NOMO-1 treated with DMSO at 0.1 percent for 48 hours (cell line): Measurements from ENCODE around the gene HS6ST2.

ENCODE experiments used
- DNase-seq: peaks from one replicate; lab custom pipeline; 2025; ENCODE audit not compliant: unreplicated experiment; lab: John Stamatoyannopoulos, UW

HS6ST2 gene

DNA sequence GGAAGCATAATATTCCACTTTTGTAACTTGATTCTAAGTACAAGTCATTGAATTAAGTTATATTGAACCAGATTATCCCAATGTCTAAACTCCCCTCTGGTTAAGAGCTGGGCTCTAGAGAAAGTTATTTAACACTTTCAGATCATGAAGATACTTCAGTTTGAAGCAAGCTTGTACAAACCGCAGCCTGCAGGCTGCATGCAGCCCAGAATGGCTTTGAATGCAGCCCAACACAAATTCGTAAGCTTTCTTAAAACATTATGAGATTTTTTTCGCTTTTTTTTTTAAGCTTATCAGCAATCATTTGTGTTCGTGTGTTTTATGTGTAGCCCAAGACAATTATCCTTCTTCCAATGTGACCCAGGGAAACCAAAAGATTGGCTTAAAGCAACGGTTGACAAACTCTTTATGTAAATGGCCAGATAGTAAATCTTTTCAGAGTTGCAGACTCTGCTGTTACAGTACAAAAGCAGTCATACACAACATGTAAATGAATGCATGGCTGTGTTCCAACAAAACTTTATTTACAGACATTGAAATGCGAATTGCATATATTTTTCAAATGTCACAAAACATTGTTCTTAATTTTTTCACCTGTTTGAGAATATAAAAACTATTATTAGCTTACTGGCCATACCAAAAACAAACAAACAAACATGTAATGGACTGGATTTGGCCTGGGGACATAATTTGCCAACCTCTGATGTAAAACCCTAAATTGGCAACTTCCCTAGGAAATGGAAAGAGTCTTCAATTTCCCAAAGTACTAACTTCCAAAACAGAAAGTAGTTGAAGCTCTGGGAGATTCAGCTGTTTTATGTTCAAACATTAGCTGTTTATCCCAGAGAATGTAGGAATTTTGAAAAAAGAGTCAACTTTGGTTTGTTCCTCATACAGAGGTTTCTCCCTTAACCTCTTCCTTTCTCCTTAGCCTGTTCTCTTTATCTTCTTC, 268.5 kb downstream of the HS6ST2 start:
- DNase-seq, result no peak

DNA sequence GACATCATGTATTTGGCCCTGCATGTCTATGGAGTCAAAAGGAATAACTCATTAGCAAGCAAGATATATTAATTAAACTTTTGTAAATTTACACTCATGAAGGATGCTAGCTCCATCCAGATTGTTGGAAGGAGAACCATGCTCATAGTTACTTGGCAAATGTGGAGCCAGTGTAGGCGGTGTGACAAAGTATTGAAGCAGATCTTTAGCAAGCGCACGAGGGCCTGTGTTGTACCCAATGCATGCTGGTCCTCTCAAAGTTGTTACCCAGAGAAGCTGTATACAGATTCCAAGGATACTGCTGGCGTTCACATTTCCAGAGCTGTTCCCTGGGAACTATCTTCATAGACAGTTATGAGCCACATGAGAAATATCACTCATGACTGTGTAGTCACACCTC, 273.2 kb downstream of the HS6ST2 start:
- DNase-seq, result no peak

DNA sequence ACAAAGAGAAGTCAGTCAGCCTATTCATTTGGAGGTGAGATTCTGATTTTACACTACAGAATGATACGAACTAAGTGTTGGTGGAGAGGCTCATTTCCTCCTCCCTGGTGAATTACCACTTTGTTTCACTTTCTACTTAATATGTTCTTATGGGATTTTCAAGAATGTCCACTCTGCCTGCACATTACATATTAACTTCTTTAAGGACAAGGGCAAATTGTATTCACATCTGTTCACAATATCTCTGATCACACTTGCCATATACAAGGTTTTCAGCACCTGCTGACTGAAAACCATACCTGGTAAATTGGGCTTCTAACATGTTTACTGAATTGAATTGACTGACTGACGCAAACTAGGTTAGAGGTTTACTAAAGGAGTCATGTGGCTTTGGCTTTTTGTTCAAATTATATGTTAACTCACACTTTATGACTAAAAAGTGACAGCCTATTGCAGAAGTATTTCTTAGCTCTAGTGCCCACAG, 281.2 kb downstream of the HS6ST2 start:
- DNase-seq, result no peak

DNA sequence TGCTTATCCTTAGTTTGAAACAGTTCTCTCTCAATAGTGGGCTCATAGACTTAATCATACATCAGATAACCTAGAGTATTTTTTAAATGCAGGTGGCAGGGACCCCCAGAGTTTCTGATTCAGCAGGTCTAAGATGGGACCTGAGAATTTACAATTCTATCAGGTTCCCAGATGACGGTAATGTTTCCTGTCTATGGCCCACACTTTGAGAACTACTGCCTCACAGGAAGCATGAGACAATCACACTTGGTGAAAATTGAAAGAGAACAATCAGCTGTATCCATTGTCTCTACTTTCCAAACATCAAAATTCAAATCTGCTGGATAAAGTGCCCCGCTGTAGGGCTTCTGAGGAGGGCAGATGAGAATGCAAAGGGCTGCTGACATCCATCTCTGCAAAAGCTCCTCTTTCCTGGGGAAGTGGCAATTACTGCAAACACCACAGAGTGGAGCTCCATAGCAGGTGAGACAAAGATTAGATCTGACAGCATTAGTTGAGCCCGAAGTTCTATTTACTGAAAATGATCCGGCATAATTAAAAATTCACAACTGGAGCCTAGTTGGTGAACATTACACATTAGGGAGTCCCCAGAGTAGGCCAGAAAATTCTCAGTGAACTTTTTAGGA, 281.8 kb downstream of the HS6ST2 start:
- DNase-seq, result no peak

DNA sequence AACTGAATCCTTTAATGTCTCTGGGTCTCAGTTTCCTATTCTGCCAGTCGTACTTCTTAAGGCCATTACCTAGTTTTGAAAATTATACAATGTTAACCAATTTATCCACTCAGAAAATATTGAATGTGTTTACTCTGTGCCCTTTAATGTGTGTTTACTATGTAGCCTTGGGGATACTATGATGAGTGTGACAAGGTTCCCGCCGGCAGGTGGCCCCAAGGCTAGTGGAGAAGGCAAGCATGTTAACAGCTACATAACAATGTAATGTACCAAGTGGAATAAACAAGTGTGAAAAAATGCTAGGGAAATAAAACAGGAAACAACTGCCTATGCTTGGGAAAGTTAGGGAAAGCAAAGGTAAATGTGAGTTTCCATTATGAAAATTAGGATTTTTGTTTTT, 282.3 kb downstream of the HS6ST2 start:
- no peak for DNase-seq

DNA sequence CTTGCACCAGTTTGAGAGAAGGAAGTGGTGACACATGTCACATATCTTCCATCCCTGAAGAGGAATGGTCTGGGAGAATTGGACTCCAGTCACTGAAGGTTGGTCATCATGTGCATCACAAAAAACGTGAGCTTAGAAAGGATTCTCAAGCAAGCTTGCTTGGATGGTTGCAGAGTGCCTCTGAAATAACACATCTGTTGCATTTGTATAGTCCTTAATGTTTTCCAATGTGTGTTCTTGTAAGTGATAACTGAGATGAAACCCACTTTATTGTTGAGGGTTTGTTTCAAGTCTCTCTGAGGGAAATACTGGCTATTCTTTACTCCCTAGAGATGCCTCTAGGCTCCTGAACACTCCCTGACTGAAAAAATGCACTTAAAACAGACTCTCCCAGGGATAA, 285.1 kb downstream of the HS6ST2 start:
- DNase-seq, result no peak

DNA sequence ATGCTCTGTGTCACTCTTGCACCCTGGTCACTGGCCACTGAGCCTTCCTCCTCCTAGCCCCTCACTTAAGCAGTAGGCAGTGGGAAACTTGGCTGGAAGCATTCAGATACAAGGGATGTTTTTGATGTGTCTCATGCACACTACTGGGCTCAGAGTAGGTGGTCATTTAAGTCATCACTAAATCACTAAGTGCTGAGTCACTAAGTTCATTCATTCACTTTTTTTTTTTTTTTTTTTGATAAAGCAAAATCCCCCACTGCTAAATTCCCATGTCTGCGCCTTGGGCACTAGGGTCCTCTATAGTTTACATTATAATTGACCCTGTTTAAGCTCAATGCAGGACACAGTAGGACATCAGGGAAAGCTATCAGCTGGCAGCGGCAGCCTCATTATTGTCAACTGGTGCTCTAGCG, 287.2 kb downstream of the HS6ST2 start:
- DNase-seq, result no peak

DNA sequence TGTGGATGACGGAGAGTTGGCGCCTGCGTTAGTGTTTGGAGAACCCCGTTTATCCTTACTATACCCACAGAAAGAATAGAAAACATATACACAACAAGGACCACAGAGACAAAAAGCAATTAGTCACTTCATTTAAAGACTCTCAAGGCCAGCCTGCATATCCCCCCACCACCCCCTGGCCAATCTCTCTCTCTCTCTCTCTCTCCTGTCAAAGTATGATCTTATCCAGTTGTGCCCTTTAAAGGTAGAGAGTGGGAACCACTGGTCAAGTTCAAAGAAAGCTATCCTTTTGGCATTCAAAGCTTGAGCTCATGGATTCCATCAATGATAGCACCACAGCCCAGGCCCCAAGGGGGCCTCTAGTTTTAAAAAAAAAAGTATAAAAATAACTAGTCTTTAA, 289.3 kb downstream of the HS6ST2 start:
- DNase-seq, result no peak

DNA sequence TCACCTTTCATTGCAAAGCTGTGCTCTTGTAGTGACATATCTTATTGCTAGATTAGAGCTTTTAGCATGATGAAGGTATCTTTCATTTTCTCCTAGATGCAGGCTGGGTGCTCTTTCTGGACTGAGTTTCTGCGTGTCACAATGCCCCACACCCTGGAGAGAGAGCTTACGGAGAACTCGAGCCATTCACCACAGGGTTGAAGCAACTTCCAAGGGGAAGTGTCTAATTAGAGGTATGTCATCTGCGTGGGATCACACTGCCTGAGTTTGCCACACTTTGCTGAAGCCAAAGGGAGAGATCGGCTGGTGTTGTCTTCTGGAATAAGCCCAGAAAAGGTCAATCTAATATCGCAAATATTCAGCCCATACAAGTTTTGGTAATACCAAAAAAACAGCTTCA, 290.3 kb downstream of the HS6ST2 start:
- DNase-seq, result no peak

DNA sequence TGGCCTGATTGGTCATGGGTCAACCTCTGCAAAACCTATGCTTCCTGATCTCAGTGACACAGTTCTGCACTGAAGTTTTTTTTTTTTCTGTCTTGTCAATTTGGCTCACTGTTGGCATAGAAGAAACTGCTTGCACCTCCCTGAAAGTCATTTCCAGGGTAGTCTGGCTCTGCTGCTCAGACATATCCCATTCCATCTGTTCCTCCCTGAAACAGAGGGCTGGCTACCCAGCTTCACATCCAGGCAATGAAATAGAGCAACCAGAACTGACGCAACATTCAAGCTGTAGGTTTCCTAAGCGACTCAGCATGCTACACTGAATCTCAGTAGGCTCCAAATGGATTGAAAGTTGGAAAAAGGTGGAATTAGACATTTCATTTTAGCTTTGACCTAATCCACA, 292.8 kb downstream of the HS6ST2 start:
- no peak for DNase-seq

DNA sequence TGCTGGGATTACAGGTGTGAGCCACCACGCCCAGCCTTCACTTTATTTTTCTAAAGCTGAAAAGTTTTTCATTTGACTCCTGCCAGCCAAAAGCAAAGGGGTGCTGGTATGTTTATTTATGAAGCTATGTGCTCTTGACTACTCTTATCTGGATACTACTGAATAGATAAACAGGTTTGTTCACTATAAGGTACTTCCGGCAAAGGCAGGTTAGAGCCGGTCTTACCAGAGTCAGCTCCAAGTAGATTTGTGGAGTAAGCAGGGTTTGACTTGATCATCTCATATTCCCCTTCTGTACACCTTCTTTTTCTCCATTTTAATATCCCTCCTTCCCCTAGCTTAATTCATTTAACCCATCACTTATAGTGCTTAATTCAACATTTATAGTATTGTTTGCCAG, 294.2 kb downstream of the HS6ST2 start:
- no peak for DNase-seq

DNA sequence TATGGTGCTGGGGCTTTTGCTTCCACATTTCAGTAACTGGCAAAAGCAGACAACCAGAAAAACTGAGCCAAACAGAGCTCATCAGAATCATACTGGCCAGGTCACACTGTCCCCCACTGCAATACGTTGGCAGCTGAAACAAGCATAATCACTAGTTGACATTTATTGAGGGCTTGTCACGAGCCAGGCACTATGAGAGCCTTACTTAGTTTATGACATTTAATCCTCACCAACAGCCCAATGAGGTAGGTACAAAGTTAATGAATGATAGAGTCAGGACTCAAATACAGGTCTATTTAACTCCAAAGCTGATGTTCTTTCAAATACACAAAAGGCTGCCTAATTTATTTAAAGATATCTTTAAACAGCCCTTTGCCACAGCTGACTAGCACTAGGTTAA, 295.6 kb downstream of the HS6ST2 start:
- no peak for DNase-seq

DNA sequence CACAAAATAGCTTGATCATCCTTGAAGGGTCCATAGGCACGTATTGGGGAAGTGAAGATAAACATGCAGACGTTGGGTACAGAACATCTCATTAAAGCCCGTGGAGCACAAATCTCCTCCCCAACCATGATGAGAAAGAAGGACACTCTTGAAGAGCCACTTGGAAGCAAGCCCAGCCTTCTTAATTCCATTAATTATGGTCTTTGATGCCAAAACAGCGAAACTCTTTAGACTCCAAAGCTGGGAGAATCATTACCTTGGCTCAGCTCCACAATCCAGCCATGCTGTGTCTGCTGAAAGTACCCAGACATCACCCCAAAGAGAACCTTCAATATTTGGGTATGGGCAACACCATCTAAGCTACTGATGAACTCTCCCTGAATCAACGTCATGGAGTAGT, 300.6 kb downstream of the HS6ST2 start:
- no peak for DNase-seq

DNA sequence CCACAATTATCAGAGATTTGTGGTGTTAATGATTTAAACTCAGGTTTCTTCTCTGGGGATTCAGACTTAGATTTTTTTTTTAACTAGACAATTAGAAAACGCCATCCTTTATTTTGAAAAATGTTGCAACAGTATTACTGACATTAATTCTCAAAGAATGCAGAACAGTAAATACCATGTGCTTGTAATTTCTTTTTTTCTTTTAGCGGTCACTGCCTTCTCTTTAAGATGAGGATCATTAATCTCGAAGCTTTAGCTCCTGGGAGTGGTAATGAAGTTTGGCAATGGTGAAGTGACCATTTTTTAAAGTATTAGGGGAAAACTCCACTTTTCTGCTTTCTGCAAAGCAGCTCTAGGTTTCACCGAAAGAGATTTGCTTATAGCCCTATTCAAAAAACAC, 305.6 kb downstream of the HS6ST2 start:
- DNase-seq, result no peak

DNA sequence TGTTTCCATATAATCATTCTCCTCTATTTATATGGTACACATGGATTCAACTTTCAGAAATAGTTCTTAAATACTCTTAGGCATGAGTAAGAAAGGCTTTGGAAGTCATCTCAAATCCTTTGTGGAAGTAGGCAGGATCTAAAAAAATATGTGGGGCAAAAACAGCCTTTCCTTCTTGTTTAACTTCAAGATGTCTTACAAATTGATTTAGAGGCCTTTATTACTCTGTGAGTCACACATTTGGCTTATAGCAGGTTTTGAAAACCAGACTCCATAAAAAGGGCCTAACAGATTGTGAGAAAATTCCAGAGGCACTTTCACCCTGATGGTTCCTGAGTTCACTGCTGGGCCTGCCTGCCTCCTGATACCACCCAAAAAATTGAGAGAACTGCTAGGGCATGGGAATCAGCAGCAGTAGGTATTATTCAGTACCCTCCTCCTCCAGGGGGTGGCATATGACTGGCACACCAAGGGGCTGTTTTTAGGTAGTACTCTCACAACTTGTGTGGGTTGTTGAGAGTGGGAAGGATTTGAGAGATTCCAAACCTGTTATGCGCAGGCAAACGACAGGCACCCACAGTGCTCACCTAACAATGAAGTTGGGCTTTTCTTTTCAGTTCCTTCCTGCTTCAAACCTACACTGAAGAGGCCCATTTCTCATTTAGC, 306.9 kb downstream of the HS6ST2 start:
- DNase-seq, result no peak

DNA sequence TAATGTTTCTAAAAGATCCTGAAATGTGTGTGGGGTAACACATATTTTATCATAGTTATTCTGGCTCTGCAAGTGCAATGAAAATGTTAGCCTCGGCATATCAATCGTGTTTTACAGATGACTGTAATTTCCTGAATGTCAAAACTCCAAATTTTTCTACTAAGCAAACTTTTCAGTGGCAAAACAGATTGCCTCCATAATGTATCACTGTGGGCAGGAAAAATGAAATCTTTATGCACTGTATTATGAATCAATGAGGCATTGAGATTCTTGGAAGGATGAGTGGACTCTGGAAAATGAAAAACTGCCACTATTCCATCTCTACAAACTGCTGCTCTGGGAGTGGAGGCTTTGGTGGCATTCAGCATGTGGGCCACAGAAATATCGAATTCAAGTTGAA, 309.5 kb downstream of the HS6ST2 start:
- no peak for DNase-seq

DNA sequence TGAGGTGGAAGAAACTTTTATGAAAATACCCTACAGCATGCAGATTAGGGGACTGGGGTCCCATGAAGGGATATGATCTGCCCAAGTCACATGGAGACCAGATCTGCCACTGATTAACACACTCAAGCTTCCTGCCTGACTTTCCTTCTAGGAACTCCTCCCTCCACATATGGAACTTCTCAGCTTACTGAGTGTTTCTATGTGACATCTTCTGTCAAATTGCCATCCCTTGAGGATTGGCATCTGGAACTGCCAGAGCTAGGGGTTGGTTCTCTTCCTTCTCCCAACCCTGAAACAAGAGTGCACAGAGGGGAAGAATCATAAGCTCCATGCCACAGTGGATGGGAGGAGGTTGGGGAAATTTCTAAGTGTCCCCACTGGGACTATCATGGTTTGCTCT, 319.0 kb downstream of the HS6ST2 start:
- no peak for DNase-seq

DNA sequence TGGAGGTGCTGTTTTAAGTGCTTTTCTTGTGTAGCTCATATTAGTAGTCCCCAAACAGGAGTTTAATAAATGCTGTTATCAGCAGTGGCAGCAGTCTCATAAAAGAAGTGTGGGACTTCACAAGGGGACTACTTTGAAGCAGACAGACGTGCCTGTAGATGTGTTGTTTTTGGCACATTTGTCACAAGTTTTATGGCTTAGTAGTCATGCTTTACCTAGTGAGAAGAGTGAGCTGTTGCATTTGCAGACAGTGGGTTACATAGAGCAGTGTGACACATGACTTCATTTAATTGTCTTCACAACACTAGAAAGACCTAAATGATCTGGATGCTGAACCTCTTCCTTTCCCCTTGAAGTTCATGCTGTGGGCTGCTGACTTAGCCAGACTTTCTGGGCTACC, 320.1 kb downstream of the HS6ST2 start:
- DNase-seq, result no peak

DNA sequence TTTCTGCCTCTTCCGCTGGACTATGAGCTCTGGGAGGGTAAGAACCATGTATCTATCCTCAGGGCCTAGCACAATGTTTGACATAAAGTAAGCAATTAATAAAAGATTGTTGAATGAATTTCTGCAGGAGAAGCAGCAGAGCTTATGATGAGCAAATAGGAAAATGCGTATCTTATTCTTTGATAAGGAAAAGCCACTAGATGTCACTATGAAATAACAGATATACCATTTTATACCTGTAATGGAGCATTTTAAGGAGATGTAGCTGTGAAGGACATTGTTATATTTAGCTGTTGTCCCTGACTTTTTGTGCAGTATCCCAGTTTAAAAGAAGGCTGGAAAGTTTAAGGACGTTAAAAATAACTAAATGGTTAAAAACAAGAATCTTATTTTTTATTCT, 322.3 kb downstream of the HS6ST2 start:
- DNase-seq, result no peak

DNA sequence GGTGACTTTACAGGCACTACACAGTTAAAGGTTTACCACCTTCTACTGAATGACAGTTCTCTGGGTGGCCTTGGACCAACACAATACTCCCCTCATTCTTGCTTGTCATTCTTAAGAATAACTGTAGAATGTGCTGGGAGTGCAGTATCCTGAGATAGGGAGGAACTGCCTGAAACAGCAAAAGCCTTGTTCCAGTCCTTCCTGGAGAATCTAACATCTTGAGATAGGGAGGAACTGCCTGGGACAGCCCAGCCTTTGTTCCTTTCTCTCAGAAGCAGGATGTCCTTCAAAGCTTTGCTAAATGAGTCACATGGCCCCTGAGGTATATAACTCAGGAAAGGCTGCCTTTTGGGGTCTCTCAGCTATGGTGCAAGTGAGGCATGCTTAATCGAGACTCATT, 323.9 kb downstream of the HS6ST2 start:
- DNase-seq, result no peak

DNA sequence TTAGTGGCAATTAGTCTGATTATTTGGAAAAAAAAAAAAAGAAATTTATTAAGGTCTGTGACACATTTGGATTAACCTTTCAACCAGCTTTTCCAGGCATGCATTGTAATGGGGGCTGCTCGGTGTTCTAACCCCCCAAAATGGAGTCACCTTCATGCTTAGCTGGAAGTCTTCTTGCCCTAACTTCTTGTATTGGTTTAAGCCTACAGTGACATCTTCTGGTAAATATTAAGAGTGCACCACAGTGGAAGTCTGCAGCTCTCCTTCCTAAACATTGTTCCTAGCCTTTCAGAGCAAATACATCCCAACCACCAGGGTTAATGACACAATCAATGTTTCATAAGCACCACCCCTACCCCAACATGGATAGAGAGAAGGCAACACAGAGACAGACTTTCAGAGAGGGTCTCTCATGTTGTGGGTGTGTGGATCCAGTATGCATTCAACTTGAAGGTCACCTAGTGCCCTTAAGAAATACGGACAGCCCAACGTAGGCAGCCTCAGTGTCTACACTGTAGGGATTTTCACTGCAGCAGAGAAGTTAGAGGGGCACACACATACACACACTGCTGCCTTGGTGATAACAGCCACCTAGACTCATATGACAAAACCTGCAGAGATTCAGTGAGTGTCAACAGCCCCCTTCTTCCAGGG, 326.7 kb downstream of the HS6ST2 start:
- peak; percentile 29 for DNase-seq
